ENCODE data around the gene SH3PXD2A.
"Not testable (repeated sequence)": the region's sequence is repeated elsewhere in the genome, so short reads cannot be mapped to it uniquely, and the experiment has no call there.

Gene SH3PXD2A

DNA sequence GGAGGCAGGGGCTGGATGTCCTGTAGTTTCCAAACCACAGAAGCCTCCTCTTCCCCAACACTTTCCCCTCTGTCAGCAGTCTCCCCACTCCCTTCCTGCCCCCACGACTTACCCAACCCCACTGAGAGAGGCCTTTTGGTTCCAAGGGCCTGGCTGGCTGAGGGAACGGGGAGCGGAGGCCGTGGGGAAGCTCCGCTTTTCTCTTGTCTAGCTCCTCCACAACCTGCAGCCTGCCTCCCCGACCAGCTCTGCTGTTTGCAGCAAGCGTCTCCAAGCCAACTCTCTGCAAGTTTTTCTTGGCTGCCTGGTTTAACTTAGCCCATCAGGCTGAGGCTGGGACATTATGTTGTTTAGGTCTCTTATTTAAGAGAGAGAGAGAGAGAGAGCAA is 235.0 kb downstream of the SH3PXD2A start:
- DNase-seq (ENCODE audit: low read depth) = no peak

DNA sequence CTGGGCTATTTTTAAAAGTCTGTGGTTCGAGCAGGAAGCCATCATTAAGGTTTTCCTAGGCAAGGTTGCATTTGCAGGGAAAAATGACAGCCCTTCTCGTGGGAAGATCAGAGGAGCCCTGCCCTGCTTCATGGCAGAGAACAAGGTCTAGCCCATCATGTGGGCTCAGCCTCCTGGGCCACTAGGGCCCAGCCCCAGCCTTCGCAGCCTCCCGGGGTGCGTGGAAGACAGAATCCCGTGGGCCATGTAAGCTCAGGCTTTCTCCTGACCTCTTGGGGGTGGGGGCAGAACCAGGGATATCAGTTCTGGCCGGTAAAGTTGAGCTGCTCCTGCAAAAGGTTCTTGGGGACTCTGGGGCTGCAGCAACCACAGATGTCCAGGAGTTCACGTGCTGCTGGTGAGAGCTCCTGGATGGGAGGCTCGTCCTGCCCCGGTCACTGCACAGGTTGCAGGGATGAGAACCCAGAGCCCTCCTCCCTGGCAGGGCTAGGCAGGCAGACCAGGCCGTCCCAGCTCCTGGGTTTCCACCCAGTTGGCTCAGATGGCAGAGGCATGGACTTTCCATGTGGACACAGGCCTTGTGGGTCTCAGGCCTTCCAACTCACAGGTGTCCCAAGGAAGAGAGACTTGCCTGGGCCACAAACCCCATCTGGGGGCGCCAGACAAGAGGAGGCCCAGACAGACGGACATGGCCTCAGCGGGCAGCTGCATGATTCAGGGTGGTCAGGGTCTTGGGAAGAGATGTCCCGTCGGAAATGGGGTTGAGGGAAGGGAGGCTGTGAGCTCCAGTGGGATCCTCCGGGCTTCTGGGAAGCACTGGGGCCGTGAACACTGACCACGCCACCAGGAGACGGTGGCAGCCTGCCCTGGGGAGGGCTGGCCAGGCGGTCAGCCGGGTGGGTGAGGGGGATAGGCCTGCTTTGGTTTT is 235.7 kb downstream of the SH3PXD2A start:
- DNase-seq (ENCODE audit: low read depth) = no peak

DNA sequence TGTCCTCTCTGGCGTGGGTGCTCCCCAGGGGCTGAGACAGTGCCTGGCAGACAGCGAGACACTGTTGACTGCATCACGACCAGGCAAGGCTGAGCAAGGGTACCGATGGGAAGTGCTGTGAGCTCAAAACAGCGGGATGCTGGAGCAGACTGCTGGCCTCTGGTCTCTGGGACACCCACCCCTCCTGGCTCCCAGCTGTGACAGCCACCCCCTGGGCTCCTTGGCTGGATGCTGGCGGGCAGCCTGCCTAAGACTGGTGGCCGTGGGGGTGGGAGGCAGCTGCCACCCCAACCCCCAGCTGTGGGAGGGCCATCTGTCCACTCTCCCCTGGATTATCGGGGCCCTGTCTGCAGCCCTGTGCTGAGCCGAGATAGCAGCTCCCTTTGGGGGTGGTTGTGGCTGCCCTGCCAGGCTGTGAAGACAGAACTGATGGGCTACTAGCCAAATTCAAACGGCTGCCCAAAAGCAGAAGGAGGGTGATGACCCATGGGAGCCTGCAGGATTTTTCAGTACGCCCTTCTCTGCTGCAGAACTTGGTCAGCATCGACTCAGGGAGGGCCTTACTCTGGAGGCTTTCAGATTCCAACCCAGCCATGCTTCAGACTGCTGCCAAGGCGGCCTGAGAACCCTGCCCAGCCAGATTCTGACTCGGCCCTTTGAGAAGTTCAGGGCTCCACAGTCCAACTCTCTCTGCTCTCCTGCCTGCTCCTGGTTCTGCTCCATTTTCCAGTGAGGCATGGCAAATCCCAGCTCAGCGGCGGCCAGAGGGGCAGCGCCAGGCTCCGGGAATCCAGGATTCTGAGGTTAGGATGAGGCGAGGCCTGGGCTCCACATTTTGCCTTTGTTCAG is 236.6 kb downstream of the SH3PXD2A start:
- peak; percentile 63 for DNase-seq (ENCODE audit: low read depth)

DNA sequence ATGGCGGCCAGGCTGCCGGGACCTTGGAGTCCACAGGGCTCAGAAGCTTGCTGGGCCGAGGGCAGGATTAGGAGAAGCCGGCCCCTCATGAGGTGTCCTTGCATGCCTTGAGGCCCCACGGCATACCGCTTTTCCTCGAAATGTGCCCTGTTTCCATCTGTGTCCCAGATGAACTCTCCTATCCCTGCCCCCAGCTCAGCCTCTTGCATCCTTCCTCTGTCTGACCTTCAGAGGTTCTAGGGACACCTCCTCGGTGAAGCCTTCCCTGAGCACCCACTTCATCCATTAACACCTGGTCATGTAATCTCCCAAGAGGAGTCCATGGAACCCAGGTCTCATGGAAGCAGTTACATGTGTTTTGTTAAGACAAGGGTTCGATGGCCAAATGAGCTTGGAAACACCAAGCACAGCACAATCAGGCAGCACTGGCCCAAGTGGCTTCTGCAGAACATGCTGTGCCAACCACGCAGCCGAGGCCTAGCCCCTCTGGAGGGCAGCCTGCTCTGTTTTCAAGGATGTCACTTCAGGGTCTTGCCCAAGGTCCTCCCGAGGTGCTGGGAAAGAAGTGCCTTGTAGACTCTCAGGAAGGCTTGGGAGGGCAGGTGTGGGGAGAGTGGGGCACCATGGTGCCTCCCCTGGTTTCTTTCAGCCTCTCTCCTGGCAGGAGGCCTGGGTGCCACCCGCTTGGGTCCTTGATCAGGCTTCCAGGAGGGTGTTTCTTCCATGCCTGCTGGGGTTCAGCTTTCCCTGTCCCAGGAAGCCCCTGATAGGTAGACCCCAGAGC is 237.6 kb downstream of the SH3PXD2A start:
- DNase-seq (ENCODE audit: low read depth) = no peak

DNA sequence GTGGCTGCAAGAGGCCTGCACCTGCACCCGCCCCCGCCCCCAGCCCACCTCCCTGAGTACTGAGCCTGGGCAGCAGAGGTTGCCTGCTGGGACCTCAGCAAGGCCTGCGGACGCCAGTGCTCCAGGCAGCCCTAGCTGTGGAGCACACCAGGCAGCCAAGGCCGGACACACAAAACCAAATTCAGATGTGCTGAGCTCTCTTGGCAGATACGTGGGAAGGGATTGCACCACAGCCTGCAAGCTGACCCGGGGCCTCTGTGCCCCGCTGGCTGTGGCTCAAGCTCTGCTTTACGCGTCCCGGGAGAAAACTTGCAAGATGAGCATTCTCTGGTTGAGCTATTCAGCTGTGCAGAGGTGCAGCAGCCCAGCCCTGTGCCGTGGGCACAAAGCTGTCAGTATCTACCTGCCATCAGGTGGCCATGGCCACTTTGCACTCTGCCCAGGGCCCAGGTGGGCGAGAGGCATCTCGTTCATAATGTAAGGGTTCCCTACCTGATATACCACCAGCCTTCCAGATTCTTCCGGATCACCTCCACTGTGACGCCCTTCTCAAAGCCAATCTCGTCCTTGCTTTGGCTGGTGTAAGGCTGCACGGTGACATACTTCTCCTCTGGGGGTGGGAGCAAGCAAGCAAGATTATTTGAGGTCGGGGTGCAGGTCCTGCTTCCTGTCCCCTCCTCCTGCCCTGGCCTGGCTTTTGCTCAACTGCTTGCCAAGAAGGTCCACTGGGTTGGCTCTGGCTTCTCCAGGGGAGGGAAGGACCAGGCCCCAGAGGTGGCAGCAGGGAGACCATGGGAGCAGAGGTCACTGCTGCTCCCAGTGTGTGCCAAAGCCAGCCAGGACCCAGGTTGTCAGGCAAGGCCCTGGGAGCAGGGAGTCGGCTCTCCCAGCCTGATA is 238.4 kb downstream of the SH3PXD2A start:
- peak; percentile 91 for DNase-seq (ENCODE audit: low read depth)

DNA sequence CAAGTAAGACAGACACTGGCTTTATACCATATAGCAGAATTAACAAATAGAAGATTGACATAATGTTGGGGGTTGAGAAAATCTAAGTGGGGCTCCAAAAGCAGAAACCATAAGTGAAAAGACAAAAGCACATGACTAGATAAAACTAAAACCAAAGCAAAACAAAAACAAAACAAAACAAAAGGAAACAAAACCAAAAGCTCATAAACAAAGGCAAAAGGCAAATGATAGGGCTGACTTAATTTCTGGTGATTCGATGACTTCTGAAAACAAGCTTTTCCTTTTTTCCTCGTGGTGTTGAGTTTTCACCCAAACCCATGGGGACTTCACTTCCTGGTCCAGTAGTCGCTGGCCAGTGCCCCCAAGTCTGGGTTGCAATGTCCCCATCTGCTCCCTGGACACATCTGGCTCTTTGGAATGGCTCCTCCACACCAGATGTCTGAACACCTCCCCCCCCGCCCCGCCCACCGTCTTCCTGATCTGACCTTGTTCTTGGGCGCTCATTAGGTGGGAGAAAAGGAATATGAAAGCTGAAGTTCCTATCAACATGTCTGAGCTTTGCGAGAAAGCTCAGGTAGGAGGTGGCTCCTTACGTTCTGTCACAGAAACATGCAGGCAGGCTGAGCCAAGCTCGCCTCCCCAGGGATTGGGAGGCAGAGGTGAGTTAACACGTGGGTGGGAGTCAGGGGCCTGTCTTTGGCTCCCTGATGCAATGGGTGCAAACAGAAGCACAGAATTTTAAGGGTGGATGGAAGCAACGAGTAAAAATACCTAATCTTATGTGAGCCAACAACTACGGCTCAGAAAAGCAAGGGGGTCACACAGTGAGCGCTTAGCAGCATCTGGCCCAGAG is 240.8 kb downstream of the SH3PXD2A start:
- no peak for DNase-seq (ENCODE audit: low read depth)

DNA sequence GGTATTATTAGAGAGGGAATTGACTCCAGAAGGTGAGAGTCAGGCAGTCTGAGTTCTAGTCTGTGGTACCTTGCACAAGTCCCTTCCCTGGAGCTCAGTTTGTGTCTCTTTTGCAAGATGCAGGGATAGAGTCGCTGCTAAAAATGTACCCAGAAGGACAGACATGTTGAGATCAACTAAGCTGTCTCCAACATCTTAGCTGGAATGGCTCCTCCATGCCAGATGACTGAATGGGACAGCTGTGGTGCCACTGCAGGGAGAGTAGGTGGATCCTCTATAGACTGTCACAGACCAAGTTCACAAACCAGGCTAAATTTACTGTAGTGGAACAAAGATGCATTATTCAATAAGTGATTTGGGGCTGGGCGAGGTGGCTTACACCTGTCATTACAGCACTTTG is 241.8 kb downstream of the SH3PXD2A start:
- no peak for DNase-seq (ENCODE audit: low read depth)

DNA sequence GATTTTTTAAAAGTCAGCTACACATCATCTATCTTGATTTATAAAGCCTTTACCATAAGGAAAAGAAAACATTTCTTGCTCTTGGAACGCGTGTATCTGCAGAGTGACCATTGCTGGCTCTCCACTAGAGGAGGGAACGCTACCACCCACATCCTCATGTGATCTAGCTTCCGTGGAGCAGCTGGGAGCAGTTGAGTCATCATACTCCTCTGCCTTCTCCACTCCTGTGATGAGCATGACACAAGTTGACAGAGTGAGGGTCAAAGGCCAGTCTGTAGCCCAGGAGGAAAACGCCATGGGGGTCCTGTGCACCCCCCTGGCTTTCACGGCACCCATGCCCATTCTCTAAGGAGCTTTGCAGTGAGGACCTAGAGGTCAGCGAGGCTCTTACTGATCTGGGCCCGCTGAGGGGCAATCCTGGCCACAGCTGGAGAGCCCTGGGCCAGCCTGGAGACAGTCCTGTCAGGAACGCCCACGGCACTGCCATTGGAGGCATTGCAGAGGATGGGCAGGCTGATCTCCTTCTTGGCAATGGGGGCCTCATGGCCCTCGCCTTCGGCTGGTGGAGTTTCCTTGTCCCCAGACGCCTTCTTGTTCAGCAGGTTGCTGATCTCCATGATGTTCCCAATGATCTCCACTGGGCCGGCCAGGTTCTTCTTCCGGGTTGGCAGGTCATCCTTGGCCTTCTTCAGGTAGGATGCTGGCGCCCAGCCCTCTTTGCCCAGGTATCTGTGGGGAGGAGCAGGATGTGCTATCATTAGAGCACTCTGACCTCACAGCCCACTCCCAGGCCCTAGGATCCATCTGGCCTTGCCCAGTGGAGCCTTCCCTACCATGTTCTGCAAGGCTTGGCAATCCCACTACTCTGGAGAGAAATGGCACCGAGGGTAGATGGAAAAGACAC is 242.7 kb downstream of the SH3PXD2A start:
- peak; percentile 87 for DNase-seq (ENCODE audit: low read depth)

DNA sequence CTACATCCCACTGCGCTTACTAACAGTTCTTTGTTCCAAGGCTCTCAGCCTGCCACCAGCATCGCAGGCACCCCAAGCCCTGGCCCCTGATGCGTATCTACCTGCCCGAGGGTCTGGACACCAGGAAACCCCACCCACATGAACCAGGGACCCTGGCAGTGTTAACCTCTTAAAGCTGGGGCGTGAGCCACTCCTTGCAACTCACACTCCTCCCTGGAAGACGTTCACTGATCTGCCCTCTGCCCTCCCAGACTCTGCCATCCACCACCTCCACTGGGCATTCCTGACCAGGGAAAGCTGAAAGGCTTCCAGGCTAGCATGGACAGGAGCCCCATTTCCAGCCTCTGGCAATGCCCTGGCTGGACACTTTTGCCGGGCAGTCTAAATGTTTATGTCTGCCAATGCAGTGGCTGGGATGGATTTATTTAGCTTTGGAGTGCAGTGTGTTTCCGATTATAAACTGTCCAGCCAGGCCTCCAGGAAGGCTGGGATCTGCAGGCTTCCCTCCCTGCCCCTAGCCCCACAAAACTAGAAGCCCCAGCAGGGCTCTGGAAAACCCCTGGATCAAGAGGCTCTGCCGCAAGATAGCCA is 244.4 kb downstream of the SH3PXD2A start:
- no peak for DNase-seq (ENCODE audit: low read depth)

DNA sequence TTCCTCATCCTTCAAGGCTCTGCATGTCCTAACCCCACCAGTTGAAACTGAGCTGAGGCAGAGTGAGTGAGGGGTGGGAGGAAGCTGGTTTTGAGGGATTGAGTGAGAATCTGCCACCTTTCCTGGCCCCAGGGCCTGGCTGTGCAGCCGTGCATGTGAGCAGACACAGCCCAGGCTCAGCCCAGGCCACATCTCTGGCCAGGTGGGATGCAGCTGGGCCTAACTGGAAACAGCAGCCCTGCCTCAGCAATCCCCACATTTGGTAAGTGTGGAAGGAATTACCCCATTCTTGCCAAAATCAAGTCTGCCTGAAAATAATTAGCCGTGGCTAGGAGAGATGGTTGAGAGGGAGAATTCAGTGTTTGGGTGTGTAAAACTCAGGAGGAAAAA is 245.3 kb downstream of the SH3PXD2A start:
- DNase-seq (ENCODE audit: low read depth) = no peak

DNA sequence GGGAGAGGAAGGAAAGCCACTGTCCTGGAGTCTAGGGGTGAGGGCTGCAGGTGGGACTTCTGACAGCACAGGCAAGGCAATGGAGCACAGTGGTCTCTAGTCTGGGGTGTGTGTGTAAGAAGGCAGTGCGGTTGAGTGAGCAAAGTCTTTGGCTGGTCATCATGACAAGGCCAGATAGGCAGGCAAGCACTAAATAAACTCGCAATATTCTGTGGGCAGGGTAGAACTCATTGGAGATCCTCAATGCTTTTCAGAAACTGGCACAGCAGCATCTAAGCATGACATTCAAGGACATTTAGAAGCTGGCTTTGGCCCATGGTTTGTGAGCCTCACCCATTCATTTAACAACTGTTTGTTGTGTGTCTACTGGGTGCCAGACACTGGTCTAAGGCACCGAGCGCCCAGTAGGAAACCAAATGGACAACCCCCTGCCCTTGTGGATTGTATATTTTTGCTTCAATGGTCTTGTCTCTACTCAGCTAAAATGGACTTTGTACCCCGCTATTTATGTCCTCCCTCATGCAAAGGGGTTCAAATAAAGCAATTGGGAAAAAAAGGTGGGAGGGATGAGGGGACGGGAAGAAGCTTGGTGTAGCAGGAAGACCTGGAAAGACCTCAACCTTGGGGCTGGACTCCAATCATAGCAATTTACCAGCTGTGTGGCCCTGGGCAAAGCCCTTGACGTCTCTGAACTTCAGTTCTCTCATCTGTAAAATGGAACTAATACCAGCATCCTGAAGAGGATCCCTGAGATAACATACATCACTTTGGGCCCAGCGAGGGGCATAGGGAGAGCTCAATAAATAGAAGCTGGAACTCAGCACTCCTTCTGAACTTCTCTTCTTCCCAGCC is 245.9 kb downstream of the SH3PXD2A start:
- DNase-seq (ENCODE audit: low read depth) = no peak

DNA sequence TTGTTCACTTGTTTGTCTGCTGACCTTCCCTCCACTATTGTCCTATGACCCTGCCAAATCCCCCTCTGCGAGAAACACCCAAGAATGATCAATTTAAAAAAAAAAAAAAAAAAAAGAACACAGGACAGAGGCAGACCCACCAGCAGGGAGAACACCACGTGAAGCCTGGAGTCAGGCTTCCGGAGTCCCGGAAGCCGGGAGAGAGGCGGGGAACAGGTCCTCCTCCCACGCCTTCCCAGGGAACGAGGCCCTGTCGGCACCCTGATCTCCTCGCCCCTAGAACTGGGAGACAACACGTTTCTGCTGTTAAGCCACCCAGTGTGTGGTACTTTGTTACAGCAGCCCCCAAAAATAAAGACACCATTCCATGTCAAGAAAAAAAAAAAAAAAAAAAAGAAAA is 247.3 kb downstream of the SH3PXD2A start:
- not testable (repeated sequence) for DNase-seq (ENCODE audit: low read depth)

DNA sequence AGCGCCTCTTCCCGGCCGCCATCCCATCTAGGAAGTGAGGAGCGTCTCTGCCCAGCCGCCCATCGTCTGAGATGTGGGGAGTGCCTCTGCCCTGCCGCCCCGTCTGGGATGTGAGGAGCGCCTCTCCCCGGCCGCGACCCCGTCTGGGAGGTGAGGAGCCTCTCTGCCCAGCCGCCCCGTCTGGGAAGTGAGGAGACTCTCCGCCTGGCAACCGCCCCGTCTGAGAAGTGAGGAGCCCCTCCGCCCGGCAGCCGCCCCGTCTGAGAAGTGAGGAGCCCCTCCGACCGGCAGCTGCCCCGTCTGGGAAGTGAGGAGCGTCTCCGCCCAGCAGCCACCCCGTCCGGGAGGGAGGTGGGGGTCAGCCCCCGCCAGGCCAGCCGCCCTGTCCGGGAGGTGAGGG is 248.3 kb downstream of the SH3PXD2A start:
- not testable (repeated sequence) for DNase-seq (ENCODE audit: low read depth)

DNA sequence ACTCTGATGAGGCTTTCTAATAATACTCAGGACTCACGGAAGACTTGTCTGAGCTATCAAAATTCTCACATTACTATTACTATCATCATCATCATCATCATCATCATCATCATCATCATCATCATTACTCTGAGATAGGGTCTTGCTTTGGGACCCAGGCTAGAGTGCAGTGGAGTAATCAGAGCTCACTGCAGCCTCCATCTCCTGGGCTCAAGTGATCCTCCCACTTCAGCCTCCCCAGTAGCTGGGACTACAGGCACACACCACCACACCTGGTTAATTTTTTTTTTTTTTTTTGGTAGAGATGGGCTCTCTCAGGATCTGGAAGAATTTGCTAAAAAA is 249.3 kb downstream of the SH3PXD2A start:
- not testable (repeated sequence) for DNase-seq (ENCODE audit: low read depth)

DNA sequence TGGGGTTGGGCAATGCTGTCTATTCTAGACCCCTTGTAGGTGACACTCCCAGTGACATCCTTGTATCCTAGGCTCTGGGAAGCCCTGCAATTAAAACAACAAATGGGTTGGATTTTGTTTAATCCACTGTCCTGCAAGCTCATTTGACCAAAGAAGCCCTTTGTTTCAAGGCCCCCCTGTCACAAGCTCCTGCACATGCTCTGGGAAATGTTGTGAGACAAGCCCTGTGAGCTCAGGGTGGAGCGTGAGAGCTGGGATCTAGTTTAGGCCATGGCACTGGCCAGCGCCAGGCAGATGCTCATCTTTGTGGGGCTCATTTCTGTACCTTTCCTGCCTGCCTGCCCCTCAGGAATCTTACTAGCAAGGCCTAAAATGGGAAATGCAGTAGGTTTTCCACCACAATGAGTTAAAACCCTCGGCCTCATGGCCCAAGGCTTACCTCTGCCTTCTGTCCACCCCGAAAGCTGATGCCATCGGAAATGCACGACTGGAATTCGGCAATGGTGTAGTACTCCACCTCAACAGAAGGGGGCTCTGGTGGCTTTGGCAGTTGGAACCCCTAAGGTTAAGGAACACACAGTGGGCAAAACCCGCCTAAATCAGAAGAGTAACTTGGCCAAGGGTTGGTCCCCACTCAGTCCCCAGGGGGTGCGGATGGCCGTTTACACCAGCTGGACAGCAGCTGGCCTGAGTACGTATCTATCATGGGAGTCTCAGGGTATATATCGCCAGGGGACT is 249.8 kb downstream of the SH3PXD2A start:
- DNase-seq (ENCODE audit: low read depth) = peak; percentile 48

DNA sequence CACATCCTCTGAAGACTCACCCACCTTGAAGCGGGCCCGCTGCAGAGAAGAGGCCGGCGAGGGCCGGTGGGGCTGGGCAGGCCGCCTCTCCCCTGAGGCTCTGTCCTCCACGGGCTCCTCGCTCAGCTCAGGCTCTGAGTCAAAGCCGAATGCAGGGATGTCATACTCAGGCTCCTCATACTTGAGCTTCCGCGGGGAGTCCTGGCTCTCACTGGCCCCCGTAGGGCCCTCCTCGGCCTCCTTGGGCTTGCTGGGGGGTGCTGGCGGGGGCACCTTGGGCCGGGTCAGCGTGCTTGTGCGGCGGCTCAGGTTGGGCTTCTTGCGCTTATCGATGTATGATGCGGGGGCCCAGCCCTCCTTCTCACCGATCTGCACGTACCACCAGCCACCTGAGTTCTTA is 252.0 kb downstream of the SH3PXD2A start:
- no peak for DNase-seq (ENCODE audit: low read depth)

DNA sequence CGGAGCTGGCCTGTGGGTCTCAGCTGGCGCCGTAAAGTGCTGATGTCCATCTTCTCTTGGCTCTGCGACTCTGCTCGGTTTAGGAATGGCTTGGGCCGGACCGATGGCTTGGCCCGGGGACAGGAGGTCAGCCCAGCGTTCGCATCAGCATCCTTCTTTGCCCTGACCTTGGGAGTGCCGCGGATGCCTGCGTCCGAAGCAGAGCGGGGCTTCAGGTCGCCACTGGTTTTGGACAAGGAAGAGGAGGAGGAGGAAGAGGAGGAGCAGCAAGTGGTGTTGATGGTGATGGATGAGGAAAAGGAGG is 252.6 kb downstream of the SH3PXD2A start:
- DNase-seq (ENCODE audit: low read depth) = no peak
